HG03064 (cell line): ENCODE measurements around the gene CAMK1D.

Experiments used
- ATAC-seq: cut with Tn5 transposase; IDR thresholded peaks from one replicate; pipeline ENCODE4 v1.9.1; 2021; ENCODE audit warnings: low read depth; ENCODE audit not compliant: unreplicated experiment

The CAMK1D gene

GRCh38 chr10:12639996-12640944 is 290.9 kb downstream of the CAMK1D start:
- no peak for ATAC-seq

- ATAC-seq = no peak
Measured at GRCh38 chr10:12642036-12642435, 292.7 kb downstream of the CAMK1D start.

- ATAC-seq = no peak
Measured at GRCh38 chr10:12643279-12643678, 293.9 kb downstream of the CAMK1D start.

GRCh38 chr10:12644380-12645144 is 295.2 kb downstream of the CAMK1D start:
- ATAC-seq = peak; percentile 67

- ATAC-seq = no peak
Measured at GRCh38 chr10:12645449-12645848, 296.1 kb downstream of the CAMK1D start.

- ATAC-seq = no peak
Measured at GRCh38 chr10:12649012-12649584, 299.8 kb downstream of the CAMK1D start.

GRCh38 chr10:12650122-12650521 is 300.8 kb downstream of the CAMK1D start:
- ATAC-seq = no peak

GRCh38 chr10:12650538-12651298 is 301.4 kb downstream of the CAMK1D start:
- ATAC-seq = no peak

- ATAC-seq = no peak
Measured at GRCh38 chr10:12655940-12656339, 306.6 kb downstream of the CAMK1D start.

- ATAC-seq = no peak
Measured at GRCh38 chr10:12656518-12657142, 307.3 kb downstream of the CAMK1D start.

- ATAC-seq = no peak
Measured at GRCh38 chr10:12657489-12657888, 308.1 kb downstream of the CAMK1D start.

GRCh38 chr10:12658526-12658925 is 309.2 kb downstream of the CAMK1D start:
- ATAC-seq = no peak

- ATAC-seq = no peak
Measured at GRCh38 chr10:12659706-12660105, 310.4 kb downstream of the CAMK1D start.

- ATAC-seq = no peak
Measured at GRCh38 chr10:12660812-12661211, 311.5 kb downstream of the CAMK1D start.

- no peak for ATAC-seq
Measured at GRCh38 chr10:12661671-12662070, 312.3 kb downstream of the CAMK1D start.

GRCh38 chr10:12663863-12664262 is 314.5 kb downstream of the CAMK1D start:
- ATAC-seq = no peak

GRCh38 chr10:12665501-12665900 is 316.2 kb downstream of the CAMK1D start:
- ATAC-seq = no peak

- no peak for ATAC-seq
Measured at GRCh38 chr10:12667052-12667451, 317.7 kb downstream of the CAMK1D start.

GRCh38 chr10:12668634-12669033 is 319.3 kb downstream of the CAMK1D start:
- ATAC-seq = no peak

- ATAC-seq = no peak
Measured at GRCh38 chr10:12670004-12670403, 320.7 kb downstream of the CAMK1D start.
